HepG2 (cell line): ENCODE data around the gene HNRNPUL1. TPM values are rescaled to one million over a fixed set of nuclear protein-coding genes. Genes with fewer than 3 reads are reported as not detected.

ENCODE experiments used
- ARNTL ChIP-seq: sonication (generic); formaldehyde crosslinking; IDR thresholded peaks from 2 replicates; pipeline ENCODE4 v1.4.0; 2020; ENCODE audit warnings: mild to moderate bottlenecking, missing genetic modification reagents
- CEBPB ChIP-seq: IDR thresholded peaks from 2 replicates; pipeline ENCODE4 v1.6.1; 2011; ENCODE audit warnings: low read depth, low read length, improper control_type of control experiment, borderline replicate concordance
- FOXM1 ChIP-seq: sonication (generic); formaldehyde crosslinking; IDR thresholded peaks from 2 replicates; pipeline ENCODE4 v1.5.0; 2020; ENCODE audit warnings: missing genetic modification reagents
- MYPOP ChIP-seq: sonication (generic); formaldehyde crosslinking; IDR thresholded peaks from 2 replicates; pipeline ENCODE4 v1.8.1; 2023; ENCODE audit warnings: mild to moderate bottlenecking, moderate library complexity, missing genetic modification reagents
- NFKB2 ChIP-seq: sonication (generic); formaldehyde crosslinking; IDR thresholded peaks from 2 replicates; pipeline ENCODE4 v1.4.0; 2020; ENCODE audit warnings: missing genetic modification reagents, borderline replicate concordance
- SUZ12 ChIP-seq: fragments of 150-350 bp; IDR thresholded peaks from 2 replicates; pipeline ENCODE4 v1.6.1; 2014; ENCODE audit warnings: low read depth, low read length
- ZBTB14 ChIP-seq: sonication (generic); formaldehyde crosslinking; IDR thresholded peaks from 2 replicates; pipeline ENCODE4 v1.4.0; 2020; ENCODE audit warnings: missing genetic modification reagents
- ZBTB3 ChIP-seq: sonication (generic); formaldehyde crosslinking; IDR thresholded peaks from 2 replicates; pipeline ENCODE4 v1.4.0; 2020; ENCODE audit warnings: low read depth, mild to moderate bottlenecking, moderate library complexity, missing genetic modification reagents, borderline replicate concordance
- ZBTB34 ChIP-seq: sonication (generic); formaldehyde crosslinking; IDR thresholded peaks from 2 replicates; pipeline ENCODE4 v1.8.0; 2022; ENCODE audit warnings: mild to moderate bottlenecking, missing genetic modification reagents
- ZNF329 ChIP-seq: sonication (generic); formaldehyde crosslinking; IDR thresholded peaks from 2 replicates; pipeline ENCODE4 v1.9.0; 2021; ENCODE audit warnings: low read depth, mild to moderate bottlenecking, missing genetic modification reagents
- ZNF574 ChIP-seq: sonication (generic); formaldehyde crosslinking; IDR thresholded peaks from 2 replicates; pipeline ENCODE4 v1.4.0; 2020; ENCODE audit warnings: missing genetic modification reagents
- ZNF607 ChIP-seq: sonication (generic); formaldehyde crosslinking; IDR thresholded peaks from 2 replicates; pipeline ENCODE4 v1.5.1; 2020; ENCODE audit warnings: missing genetic modification reagents, mild to moderate bottlenecking, borderline replicate concordance
- ZNF737 ChIP-seq: sonication (generic); formaldehyde crosslinking; IDR thresholded peaks from 2 replicates; pipeline ENCODE4 v1.5.0; 2020; ENCODE audit warnings: missing genetic modification reagents, mild to moderate bottlenecking, borderline replicate concordance
- ZNF83 ChIP-seq: sonication (generic); formaldehyde crosslinking; IDR thresholded peaks from 2 replicates; pipeline ENCODE4 v1.4.0; 2020; ENCODE audit warnings: missing genetic modification reagents, mild to moderate bottlenecking, borderline replicate concordance
- ZXDC ChIP-seq: sonication (generic); formaldehyde crosslinking; IDR thresholded peaks from 2 replicates; pipeline ENCODE4 v1.5.0; 2020; ENCODE audit warnings: mild to moderate bottlenecking, missing genetic modification reagents
- polyA plus RNA-seq, 8 experiments: library from polyadenylated mRNA; depleted of rRNA in 3 of 8; stranded (reverse) in 7 of 8; unstranded in 1 of 8; fragments of >200 nt; fragmentation: Illumina TruSeq in 4 of 8; extraction: Trizol in 4 of 8; gene quantifications; 2 replicates each; pipeline versions ENCODE4 v1.2.1 to v1.2.3, GENCODE V29; 2011 to 2016; ENCODE audit warnings: low read depth in 4 of 8, missing spikeins in 1 of 8, mixed read lengths in 1 of 8; ENCODE audit not compliant: insufficient read depth in 1 of 8
- total RNA-seq, 5 experiments: library from RNA; depleted of rRNA; stranded (reverse); fragments of >200 nt; fragmentation: Illumina TruSeq; extraction: Trizol; gene quantifications; 2 replicates each; pipeline ENCODE4 v1.2.3, GENCODE V29; 2016; ENCODE audit warnings: low read depth in 1 of 5
- TF ChIP-seq, protein P1 (sequence below): sonication (generic); formaldehyde crosslinking; IDR thresholded peaks from 2 replicates; pipeline ENCODE4 v1.5.0; 2020; ENCODE audit warnings: mild to moderate bottlenecking, low read depth, missing genetic modification reagents, borderline replicate concordance

The HNRNPUL1 gene
- total and polyA plus RNA-seq, 2 of the 13 experiments (the other 11 are each of a cell fraction or from before 2014, with no cell fraction given): 30.9 to 81.7 TPM

DNA sequence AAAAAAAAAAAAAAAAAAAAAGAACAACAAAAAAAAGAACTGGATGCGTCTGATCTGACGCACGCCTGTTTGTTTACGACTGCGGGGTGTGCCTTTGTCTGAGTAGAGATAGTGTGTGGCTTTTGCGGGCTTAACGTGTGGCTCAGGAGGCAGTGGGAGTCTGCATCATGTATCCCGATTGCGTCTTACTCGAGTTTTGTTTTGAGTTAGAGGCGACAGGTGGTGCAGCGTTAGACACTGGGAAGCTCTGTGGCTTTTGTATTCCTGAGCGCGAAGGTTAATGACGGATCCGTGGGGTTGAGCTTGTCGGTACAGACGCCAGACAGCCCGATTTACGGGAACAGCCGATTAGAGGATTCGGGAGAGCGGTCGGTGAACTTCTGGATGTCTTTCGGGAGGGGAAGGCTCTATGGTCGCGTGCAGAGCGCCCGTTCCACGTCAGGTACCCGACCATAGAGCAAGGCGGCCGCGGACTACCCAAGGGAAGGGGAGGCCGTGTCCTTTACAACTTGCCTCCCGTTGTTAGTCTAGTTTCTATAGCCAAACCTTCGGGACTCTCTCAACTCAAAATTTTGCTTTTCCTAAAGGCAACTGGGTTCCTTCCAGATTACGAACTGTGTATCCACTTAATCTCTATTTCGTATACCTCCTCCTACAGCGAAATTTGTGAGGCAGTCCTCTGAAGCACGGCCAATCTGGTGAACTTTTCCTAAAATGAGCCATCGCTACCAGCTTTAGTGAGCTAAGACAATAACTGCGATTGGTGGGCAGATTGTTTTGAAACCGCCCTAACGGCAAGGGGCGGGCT lies 926 bp upstream of the HNRNPUL1 start (continued):
- TF ChIP-seq, protein P1, sequence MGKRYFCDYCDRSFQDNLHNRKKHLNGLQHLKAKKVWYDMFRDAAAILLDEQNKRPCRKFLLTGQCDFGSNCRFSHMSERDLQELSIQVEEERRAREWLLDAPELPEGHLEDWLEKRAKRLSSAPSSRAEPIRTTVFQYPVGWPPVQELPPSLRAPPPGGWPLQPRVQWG: no peak
- TF ChIP-seq ZNF83 (CRISPR knock-in tag) (no peak), FOXM1 (CRISPR knock-in tag) (no peak), ARNTL (CRISPR knock-in tag) (0 out of 2 replicates have a peak, but pooled peaks have one; percentile 4), ZBTB14 (CRISPR knock-in tag) (no peak), CEBPB (peak; percentile 52; the same call in 1 of the 2 replicates), ZBTB34 (CRISPR knock-in tag) (no peak), ZBTB3 (no peak), MYPOP (CRISPR knock-in tag) (0 out of 2 replicates have a peak, but pooled peaks have one; percentile 9), NFKB2 (CRISPR knock-in tag) (no peak), ZNF607 (CRISPR knock-in tag) (0 out of 2 replicates have a peak, but pooled peaks have one; percentile 9), ZNF737 (0 out of 2 replicates have a peak, but pooled peaks have one; percentile 44), ZNF329 (CRISPR knock-in tag) (no peak), ZNF574 (CRISPR knock-in tag) (peak; percentile 98), ZXDC (CRISPR knock-in tag) (peak; percentile 42; the same call in 1 of the 2 replicates), SUZ12 (no peak)
